OCI-LY7 (cell line): Measurements from ENCODE around the gene SPRN.

Experiments
- EZH2phosphoT487 ChIP-seq: fragments of 200-600 bp; sonication (generic); IDR thresholded peaks from 2 replicates; pipeline ENCODE4 v1.6.1; 2018; ENCODE audit warnings: low read depth, borderline replicate concordance, mild to moderate bottlenecking, mixed run types, antibody characterized with exemption, low read length, moderate library complexity, mixed read lengths
- TF ChIP-seq, protein P1 (sequence below): fragments of 200-600 bp; sonication (generic); conservative IDR thresholded peaks from 2 replicates; pipeline ENCODE4 v1.5.1; 2014; ENCODE audit warnings: mild to moderate bottlenecking, antibody characterized with exemption, low read length, moderate library complexity, mixed read lengths

- TF ChIP-seq, protein P1, sequence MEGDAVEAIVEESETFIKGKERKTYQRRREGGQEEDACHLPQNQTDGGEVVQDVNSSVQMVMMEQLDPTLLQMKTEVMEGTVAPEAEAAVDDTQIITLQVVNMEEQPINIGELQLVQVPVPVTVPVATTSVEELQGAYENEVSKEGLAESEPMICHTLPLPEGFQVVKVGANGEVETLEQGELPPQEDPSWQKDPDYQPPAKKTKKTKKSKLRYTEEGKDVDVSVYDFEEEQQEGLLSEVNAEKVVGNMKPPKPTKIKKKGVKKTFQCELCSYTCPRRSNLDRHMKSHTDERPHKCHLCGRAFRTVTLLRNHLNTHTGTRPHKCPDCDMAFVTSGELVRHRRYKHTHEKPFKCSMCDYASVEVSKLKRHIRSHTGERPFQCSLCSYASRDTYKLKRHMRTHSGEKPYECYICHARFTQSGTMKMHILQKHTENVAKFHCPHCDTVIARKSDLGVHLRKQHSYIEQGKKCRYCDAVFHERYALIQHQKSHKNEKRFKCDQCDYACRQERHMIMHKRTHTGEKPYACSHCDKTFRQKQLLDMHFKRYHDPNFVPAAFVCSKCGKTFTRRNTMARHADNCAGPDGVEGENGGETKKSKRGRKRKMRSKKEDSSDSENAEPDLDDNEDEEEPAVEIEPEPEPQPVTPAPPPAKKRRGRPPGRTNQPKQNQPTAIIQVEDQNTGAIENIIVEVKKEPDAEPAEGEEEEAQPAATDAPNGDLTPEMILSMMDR = no peak
- no peak for TF ChIP-seq EZH2phosphoT487
Measured at GRCh38 chr10:133446979-133447378, 22.6 kb upstream of the SPRN start.
